HG03139 (cell line): ENCODE data around the gene TECPR2.

Experiments used
- ATAC-seq: cut with Tn5 transposase; IDR thresholded peaks from one replicate; pipeline ENCODE4 v1.9.1; 2021; ENCODE audit not compliant: unreplicated experiment

TECPR2 gene

DNA sequence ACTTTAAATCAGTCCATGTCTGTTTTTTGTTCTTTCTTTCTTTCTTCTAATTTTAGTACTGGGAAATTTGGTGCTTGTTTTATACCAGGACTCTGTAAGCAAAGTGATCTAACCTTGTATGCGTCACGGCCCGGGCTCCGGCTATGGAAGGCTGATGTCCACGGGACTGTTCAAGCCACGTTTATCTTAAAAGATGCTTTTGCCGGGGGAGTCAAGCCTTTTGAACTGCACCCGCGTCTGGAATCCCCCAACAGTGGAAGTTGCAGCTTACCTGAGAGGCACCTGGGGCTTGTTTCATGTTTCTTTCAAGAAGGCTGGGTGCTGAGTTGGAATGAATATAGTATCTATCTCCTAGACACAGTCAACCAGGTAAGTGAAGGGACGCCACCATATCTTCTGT, 62.2 kb downstream of the TECPR2 start:
- no peak for ATAC-seq

- no peak for ATAC-seq
Observed at GRCh38 chr14:102426796-102427195, 64.1 kb downstream of the TECPR2 start.

GRCh38 chr14:102427642-102428041, 64.9 kb downstream of the TECPR2 start:
- no peak for ATAC-seq

DNA sequence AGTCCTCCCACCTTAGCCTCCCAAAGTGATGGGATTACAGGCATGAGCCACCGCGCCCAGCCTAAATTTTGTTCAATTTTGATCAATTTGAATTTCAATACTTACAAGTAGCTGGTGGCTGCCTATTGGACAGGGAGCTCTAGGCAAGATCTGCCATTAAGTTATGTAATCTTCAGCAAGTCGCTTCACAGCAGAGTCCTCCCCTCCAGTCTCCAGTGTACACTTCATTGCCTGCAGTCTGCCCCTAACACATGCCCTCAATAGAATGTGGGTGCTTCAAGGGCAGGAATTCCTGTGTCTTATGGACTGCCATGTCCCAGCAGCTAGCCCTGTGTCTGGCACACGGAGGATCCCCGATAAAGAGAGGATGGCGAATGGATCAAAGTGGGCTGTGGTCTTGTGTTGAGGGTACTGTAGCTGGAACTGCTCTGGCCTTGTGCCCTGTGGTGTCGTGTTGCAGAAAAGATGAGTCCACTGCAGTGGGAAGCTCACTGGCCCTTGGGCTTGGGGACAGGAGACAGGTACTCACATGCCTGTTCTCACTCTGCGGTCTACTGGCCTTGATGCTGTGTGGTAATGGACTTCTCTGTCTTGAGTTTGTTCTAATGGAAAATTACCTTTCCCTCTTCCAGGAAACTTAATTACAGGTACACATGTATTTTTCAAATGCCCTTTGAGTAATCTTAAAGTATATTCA, 67.6 kb downstream of the TECPR2 start:
- ATAC-seq: no peak

GRCh38 chr14:102431751-102432150, 69.0 kb downstream of the TECPR2 start:
- no peak for ATAC-seq

- no peak for ATAC-seq
Observed at GRCh38 chr14:102434647-102435175, 72.0 kb downstream of the TECPR2 start.

DNA sequence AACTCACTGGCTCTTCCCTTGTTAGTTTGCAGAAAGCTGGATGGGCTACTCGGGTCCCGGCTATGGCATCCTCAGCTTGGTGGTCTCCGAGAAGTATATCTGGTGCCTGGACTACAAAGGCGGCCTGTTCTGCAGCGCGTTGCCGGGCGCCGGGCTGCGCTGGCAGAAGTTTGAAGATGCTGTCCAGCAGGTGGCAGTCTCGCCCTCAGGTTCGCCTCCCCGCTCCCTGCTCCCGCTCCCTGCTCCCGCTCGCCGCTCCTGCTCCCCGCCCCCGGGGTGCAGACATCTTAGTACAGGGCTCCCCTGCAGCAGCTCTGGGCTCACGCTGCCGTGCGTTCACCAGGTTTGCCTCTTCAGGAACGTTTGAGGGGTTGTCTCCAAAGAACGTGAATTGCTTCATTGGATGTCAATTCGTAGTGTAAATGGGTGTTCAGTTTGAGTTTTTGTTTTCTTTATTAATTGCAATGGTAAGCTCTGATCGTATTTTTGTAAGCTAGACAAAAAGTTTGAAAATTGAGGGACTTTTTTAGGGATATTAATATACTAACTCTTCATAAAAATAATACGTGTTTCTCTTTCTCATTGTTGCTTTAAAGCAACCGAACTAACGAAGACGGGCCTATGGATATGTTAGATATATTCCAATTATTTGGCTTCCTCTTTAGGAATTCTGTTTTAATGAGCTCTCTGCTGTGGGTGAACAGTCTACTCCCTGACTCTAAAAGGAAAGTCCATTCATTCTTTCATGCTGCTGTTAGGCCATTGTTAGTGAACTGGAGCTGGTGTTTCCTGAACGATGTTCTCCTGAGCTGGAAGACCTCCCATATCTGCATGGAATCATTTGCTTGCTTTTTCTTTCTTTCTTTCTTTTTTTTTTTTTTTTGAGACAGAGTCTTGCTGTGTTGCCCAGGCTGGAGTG, 75.5 kb downstream of the TECPR2 start:
- no peak for ATAC-seq

GRCh38 chr14:102439556-102439955, 76.8 kb downstream of the TECPR2 start:
- no peak for ATAC-seq

DNA sequence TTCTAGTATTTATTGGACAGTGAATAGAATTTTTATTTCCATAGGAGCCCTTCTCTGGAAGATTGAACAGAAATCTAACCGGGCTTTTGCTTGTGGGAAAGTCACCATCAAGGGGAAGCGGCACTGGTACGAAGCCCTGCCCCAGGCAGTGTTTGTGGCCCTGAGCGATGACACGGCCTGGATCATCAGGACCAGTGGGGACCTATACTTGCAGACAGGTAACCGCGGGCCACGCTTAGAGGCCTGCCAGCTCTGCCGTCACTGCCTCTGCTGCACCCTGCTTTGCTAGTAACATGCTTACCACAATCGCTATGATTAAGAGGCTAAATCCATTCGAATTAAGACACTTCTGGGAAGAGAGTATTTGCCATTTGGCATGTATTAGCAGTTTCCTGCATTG, 77.7 kb downstream of the TECPR2 start:
- ATAC-seq: no peak

- no peak for ATAC-seq
Observed at GRCh38 chr14:102442241-102443211, 79.8 kb downstream of the TECPR2 start.

DNA sequence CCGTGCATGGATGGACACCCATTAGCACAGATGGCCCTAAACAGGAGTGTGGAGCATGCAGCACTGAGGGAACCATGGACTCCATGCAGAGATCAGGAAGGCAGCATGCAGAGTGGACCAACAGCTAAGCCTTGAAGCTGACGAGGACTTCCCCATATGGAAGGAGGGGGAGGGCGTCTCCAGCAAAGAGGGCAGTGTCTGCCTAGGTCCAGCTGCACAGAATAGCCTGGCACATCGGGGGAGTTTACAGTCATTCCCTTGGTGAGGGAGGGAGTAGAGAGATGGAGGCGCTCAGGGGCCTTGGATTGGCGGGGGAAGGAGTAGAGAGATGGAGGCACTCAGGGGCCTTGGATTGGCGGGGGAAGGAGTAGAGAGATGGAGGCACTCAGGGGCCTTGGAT, 82.3 kb downstream of the TECPR2 start:
- no peak for ATAC-seq

- ATAC-seq: no peak
Observed at GRCh38 chr14:102445641-102446040, 82.9 kb downstream of the TECPR2 start.

DNA sequence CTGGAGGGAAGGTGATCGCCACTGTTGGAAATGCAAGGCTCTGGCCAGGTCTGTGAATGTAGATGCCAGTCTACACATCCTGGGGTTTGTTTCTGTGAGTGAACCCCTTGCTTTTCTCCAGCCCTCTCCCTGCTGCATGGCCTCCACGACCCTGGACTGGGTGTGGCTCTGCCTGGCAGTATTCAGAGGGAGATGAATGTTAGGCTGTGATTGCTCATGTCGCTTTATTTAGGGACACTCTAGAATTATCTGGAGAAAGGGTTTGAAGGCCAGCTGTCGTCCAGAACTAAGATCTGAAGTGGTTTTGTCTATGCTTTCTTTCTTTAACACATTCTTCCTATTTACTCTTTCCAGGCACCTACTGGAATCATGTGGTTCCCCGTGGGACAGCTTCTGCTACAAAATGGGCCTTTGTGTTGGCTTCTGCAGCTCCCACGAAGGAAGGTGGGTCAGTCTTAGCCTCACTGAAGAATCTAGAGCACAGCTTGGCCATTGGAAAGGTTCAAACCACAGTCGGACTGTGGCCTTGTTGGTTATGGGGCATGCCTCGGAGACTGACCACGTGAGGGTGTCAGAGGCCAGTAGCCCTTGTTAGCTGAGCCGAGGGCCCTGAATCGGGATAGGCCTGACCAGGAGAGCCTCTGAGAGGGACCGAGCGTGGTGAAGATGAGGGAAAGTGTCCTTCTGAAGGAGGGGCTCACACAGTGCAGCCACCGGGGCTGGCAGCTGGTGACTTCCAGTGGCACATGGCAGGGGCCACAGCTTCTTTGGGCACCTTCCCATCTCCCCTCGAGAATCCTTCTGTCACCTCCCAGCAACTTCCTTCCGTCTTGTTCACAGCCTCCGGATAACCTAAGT, 87.7 kb downstream of the TECPR2 start:
- no peak for ATAC-seq

DNA sequence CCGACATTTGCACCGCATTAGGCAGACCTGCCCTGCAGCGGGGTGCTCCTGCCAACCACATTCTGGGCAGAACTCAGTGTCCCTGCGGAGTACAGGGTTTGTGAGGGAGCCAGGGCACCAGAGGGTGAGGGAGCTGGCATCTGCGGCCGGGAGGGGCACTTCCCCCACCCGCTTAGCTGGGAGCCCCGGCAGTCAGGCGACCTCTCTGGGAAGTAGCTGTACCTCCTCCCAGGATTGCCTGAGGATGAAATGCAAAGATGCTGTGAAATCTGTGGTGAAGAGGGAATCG, 88.3 kb downstream of the TECPR2 start:
- no peak for ATAC-seq

DNA sequence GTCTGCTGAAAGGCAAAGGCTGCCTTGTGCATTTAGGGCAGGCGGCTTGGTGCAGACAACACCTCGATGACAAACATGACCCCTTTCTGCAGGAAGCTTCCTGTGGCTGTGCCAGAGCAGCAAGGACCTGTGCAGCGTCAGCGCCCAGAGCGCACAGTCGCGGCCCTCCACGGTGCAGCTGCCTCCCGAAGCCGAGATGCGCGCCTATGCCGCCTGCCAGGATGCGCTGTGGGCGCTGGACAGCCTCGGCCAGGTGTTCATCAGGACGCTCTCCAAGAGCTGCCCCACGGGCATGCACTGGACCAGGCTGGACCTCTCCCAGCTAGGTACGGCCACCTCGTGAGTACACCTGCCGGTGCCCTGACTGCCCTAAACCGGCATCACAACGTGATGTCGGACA, 89.6 kb downstream of the TECPR2 start:
- ATAC-seq: no peak

GRCh38 chr14:102454711-102455110, 92.0 kb downstream of the TECPR2 start:
- ATAC-seq: no peak

GRCh38 chr14:102457509-102457908, 94.8 kb downstream of the TECPR2 start:
- ATAC-seq: no peak

DNA sequence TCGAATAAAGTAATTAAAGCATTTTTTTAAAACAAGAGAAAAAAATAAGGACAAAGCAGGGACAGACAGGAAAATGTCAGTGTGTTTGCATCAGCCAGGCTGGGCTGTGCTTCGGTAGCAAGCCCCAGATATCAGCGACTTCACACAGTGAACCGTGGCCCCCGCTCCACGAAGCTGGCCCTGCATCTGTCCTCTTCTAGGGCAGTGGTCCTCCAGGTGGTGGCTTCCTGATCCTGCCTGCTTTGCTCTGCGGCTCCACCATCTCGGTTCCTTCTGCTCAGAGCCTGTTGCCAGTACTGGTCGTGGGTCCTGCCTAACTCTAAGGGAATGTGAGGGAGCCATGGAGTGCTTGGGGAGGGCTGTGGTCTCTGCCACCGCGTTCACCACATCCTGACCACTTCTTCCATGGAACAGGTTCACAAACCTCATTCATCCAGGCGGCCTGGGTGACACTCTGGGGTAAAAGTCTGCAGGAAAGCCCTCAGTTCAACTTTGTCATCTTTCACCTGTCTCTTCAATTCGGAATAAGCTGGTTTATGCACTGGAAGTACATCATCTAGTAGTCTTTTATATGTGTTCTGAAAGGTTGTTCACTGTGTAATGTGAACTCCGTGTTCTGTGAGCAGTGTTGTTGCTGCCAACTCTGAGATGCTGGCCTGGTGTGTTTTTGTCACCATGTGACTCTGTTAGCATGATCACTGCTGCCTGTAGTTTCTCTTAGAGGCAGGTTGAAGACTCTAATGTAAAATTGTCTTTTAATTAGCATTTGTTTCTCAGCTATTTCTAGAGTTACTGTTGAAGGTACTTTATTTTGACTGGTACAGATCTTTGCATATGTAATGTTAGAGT, 99.0 kb downstream of the TECPR2 start:
- ATAC-seq: no peak

DNA sequence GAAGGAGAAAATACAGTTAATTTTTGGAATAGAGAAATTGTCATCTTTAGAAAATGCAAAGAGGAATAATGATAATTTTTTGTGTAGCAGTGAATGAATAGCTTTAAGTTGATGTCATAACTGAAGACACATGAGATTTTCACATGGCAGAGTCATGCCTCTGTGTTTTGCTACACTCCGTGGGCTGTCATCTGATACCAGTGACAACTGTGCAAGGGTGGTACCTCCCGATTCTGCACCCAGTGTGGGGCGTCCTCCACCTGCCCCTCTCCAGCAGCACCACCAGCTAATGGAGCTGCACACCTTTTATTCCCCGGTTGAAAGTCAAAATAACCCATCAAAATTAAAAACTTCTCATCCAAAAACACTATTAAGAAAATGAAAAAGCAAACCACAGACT, 99.7 kb downstream of the TECPR2 start:
- no peak for ATAC-seq
